ENCODE data around the gene CCDC8. TPM values are rescaled to one million over a fixed set of nuclear protein-coding genes. Genes with fewer than 3 reads are reported as not detected.

The CCDC8 gene
- total RNA-seq, 4 donors from 2014 or later, result 4.3 to 10.1 (median 7.6) TPM

DNA sequence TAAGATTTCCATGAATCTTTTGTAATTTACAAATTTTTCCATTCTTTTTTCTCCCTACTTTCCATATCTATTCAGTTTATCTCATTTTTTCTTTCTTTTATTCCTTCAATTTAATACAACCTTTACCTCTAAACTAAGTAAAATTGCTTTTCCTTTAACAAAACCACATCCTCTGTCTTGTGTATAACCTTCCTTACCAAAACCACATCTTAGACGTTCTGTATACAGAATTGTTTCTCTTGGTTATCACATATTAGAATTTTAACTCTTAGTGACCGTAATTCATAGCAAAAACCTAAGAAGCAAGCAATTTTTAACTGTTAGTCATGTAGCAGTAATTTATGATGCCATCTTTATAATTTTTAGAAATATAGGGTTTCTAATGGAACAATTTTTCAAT lies 51.4 kb downstream of the CCDC8 start:
- no peak for ATAC-seq
- Histone ChIP-seq H3K4me1 (no peaks in the 10 kb centered on the region), H3K27ac (no peak overlapping the region), H3K36me3 (peaks cover 0 to 51% of the 10 kb centered on the region in 2 donors), H3K4me3 (no peak overlapping the region), H3K9me3 (no peaks in the 10 kb centered on the region), H3K27me3 (no peaks in the 10 kb centered on the region)
- WGBS, 2 donors (ENCODE audit: low coverage in 1 of 2), result 53 to 69% methylated on average over 2 of the region's 2 CpGs
- TF ChIP-seq EP300 (IDR thresholded peaks at IDR 0.05), result no peak
- no peak for TF ChIP-seq POLR2AphosphoS5 (IDR thresholded peaks at IDR 0.05)
- no peak for TF ChIP-seq POLR2A (IDR thresholded peaks at IDR 0.05)
- TF ChIP-seq CTCF (IDR thresholded peaks at IDR 0.05), result no peak

Other genes with a start within 250 kb of the CCDC8 start
- 1 to 10 TPM in 1 of 4 donors, not detected in 3; 1.2 TPM for gene IGFL1, start 183.8 kb downstream of the CCDC8 start, total RNA-seq
- 100 to 1,000 TPM in 3 of 4 donors, 10 to 100 TPM in 1; 49.3 to 383 (median 144) TPM for gene HIF3A, start 116.5 kb downstream of the CCDC8 start, total RNA-seq
- gene PPP5C, start 66.5 kb downstream of the CCDC8 start, total RNA-seq, result 10 to 100 TPM; 48.2 to 69.5 (median 50.7) TPM
- gene PNMA8C, start 15.4 kb upstream of the CCDC8 start, total RNA-seq, result under 1 TPM in 3 of 4 donors, not detected in 1; 0.12 to 0.39 (median 0.27) TPM
- gene PNMA8A, start 58.0 kb upstream of the CCDC8 start, total RNA-seq, result 1 to 10 TPM; 1.6 to 5.4 (median 4.0) TPM
- 1 to 10 TPM; 1.2 to 3.4 (median 1.6) TPM for gene PNMA8B, start 82.3 kb upstream of the CCDC8 start, total RNA-seq
- 100 to 1,000 TPM; 128 to 193 (median 163) TPM for gene CALM3, start 187.8 kb upstream of the CCDC8 start, total RNA-seq
- gene PTGIR, start 211.5 kb upstream of the CCDC8 start, total RNA-seq, result 1 to 10 TPM; 3.6 to 5.9 (median 4.3) TPM
- not detected for gene GNG8, start 222.6 kb upstream of the CCDC8 start, total RNA-seq
- gene DACT3, start 247.6 kb upstream of the CCDC8 start, total RNA-seq, result 100 to 1,000 TPM in 1 of 4 donors, 10 to 100 TPM in 3; 42.9 to 105 (median 53.1) TPM